Measurements from ENCODE around the gene CFAP91. TPM values are rescaled to one million over a fixed set of nuclear protein-coding genes. Genes with fewer than 3 reads are reported as not detected.

The CFAP91 gene
- total and polyA plus RNA-seq, 2 donors (not counting 1 experiment from before 2014, with no cell fraction given): 0.48 to 6.4 TPM

GRCh38 chr3:119703820-119704531, 1.2 kb downstream of the CFAP91 start:
- Histone ChIP-seq H3K79me2 (ENCODE audit: control insufficient read depth, insufficient read depth, low read length) (no peaks in the 10 kb centered on the region), H3K9ac (ENCODE audit: low read length) (no peak overlapping the region), H3K27ac (ENCODE audit: low read length in 2 of 2) (no peak overlapping the region), H3K9me3 (ENCODE audit: control extremely low read depth in 1 of 3, control insufficient read depth in 2 of 3, insufficient read depth in 1 of 3, low read length in 2 of 3) (peaks cover 0 to 13% (median 0%) of the 10 kb centered on the region in 3 donors), H3K27me3 (replicated peaks in 1 of 4; ENCODE audit: control extremely low read depth in 1 of 4, control insufficient read depth in 3 of 4, insufficient read depth in 4 of 4, low read length in 3 of 4) (no peaks in the 10 kb centered on the region), H3K36me3 (replicated peaks in 1 of 2; ENCODE audit: control extremely low read depth in 1 of 2, control insufficient read depth in 1 of 2, extremely low read depth in 1 of 2, insufficient read depth in 2 of 2, low read length in 1 of 2) (no peaks in the 10 kb centered on the region), H4K20me1 (ENCODE audit: control insufficient read depth, insufficient read depth, low read length, poor library complexity, severe bottlenecking) (no peaks in the 10 kb centered on the region), H3K4me3 (ENCODE audit: control extremely low read depth in 1 of 5, extremely low read depth in 1 of 5, insufficient read depth in 1 of 5, low read depth in 2 of 5, low read length in 4 of 5) (no peak overlapping the region), H3K4me2 (replicated peaks; ENCODE audit: low read depth, low read length, poor library complexity, severe bottlenecking) (no peak overlapping the region), H2AFZ (ENCODE audit: insufficient read depth, low read depth, low read length, poor library complexity, severe bottlenecking) (no peak overlapping the region), H3K4me1 (ENCODE audit: control insufficient read depth in 2 of 2, insufficient read depth in 2 of 2, low read length in 2 of 2) (peaks cover 25 to 32% of the 10 kb centered on the region in 2 donors)
- no peak for DNase-seq
- Mint-ChIP-seq H3K4me3 (peak overlapping the region; percentile 88), H3K27ac (peak overlapping the region; percentile 82), H3K4me1 (peaks cover 35% of the 10 kb centered on the region), H3K9me3 (ENCODE audit: insufficient read depth) (peaks cover 5% of the 10 kb centered on the region), H3K27me3 (no peaks in the 10 kb centered on the region)
- POLR2A ChIA-PET: no interaction called here
- ATAC-seq (ENCODE audit: low read depth): no peak
- CTCF ChIA-PET: no interaction called here
- WGBS (ENCODE audit: insufficient coverage): no CpG with 5 or more reads among the region's 8 CpGs
- intact Hi-C loops (cut with micrococcal nuclease): loop anchor here (1.0 to 10.0 kb wide), 6 partner anchors 241 to 1038 kb away; partner anchors contain the start of genes ARHGAP31, B4GALT4, GSK3B and GTF2E1
- TF ChIP-seq EZH2 (IDR thresholded peaks at IDR 0.05; ENCODE audit: borderline replicate concordance, insufficient read depth, low read depth, low read length, poor library complexity, severe bottlenecking) (no peak), CTCF (IDR thresholded peaks at IDR 0.05) (no peak)

GRCh38 chr3:119715105-119715504, 12.3 kb downstream of the CFAP91 start:
- Mint-ChIP-seq H3K27ac (no peak overlapping the region), H3K4me3 (no peak overlapping the region), H3K4me1 (no peaks in the 10 kb centered on the region), H3K27me3 (no peaks in the 10 kb centered on the region), H3K9me3 (ENCODE audit: insufficient read depth) (no peaks in the 10 kb centered on the region)
- CTCF ChIA-PET: no interaction called here
- no CpG with 5 or more reads among the region's 2 CpGs for WGBS (ENCODE audit: insufficient coverage)
- H3K9me3 ChIP-seq (ENCODE audit: control extremely low read depth in 1 of 3, control insufficient read depth in 2 of 3, insufficient read depth in 1 of 3, low read length in 2 of 3): no peaks in the 10 kb centered on the region
- no peak overlapping the region for H3K4me2 ChIP-seq (replicated peaks; ENCODE audit: low read depth, low read length, poor library complexity, severe bottlenecking)
- H4K20me1 ChIP-seq (ENCODE audit: control insufficient read depth, insufficient read depth, low read length, poor library complexity, severe bottlenecking): no peaks in the 10 kb centered on the region
- no peak for DNase-seq
- no peaks in the 10 kb centered on the region for H3K27me3 ChIP-seq (replicated peaks in 1 of 4; ENCODE audit: control extremely low read depth in 1 of 4, control insufficient read depth in 3 of 4, insufficient read depth in 4 of 4, low read length in 3 of 4)
- intact Hi-C loops (cut with micrococcal nuclease): no loop called here
- H3K27ac ChIP-seq (ENCODE audit: low read length in 2 of 2): no peak overlapping the region
- H3K4me1 ChIP-seq (ENCODE audit: control insufficient read depth in 2 of 2, insufficient read depth in 2 of 2, low read length in 2 of 2): no peaks in the 10 kb centered on the region
- POLR2A ChIA-PET: no interaction called here
- no peaks in the 10 kb centered on the region for H3K79me2 ChIP-seq (ENCODE audit: control insufficient read depth, insufficient read depth, low read length)
- H3K36me3 ChIP-seq (replicated peaks in 1 of 2; ENCODE audit: control extremely low read depth in 1 of 2, control insufficient read depth in 1 of 2, extremely low read depth in 1 of 2, insufficient read depth in 2 of 2, low read length in 1 of 2): no peaks in the 10 kb centered on the region
- no peak overlapping the region for H2AFZ ChIP-seq (ENCODE audit: insufficient read depth, low read depth, low read length, poor library complexity, severe bottlenecking)
- no peak for ATAC-seq (ENCODE audit: low read depth)
- TF ChIP-seq EZH2 (IDR thresholded peaks at IDR 0.05; ENCODE audit: borderline replicate concordance, insufficient read depth, low read depth, low read length, poor library complexity, severe bottlenecking) (no peak), CTCF (IDR thresholded peaks at IDR 0.05) (no peak)
- H3K9ac ChIP-seq (ENCODE audit: low read length): no peak overlapping the region
- no peak overlapping the region for H3K4me3 ChIP-seq (ENCODE audit: control extremely low read depth in 1 of 5, extremely low read depth in 1 of 5, insufficient read depth in 1 of 5, low read depth in 2 of 5, low read length in 4 of 5)
